Osteoblast (primary cell): ENCODE measurements around the gene ZRANB1. TPM values are rescaled to one million over a fixed set of nuclear protein-coding genes. Genes with fewer than 3 reads are reported as not detected.

Experiments used
- DNase-seq: peaks from one replicate; pipeline ENCODE4 v3.0.0; 2011; ENCODE audit warnings: low spot score, mixed read lengths; ENCODE audit not compliant: insufficient read length; ENCODE audit errors: missing footprints
- H2AFZ ChIP-seq: 2 replicates; pipeline ENCODE4 v1.6.0; 2011; ENCODE audit warnings: mild to moderate bottlenecking, low read length
- H3K27ac ChIP-seq: 2 replicates; pipeline ENCODE4 v1.5.1; 2011; ENCODE audit warnings: mild to moderate bottlenecking, low read depth, low read length, moderate library complexity
- H3K27me3 ChIP-seq: 2 replicates; pipeline ENCODE4 v1.6.0; 2012; ENCODE audit warnings: mild to moderate bottlenecking, control low read depth, inconsistent platforms, low read length, moderate library complexity; ENCODE audit not compliant: insufficient read depth
- H3K36me3 ChIP-seq: 2 replicates; pipeline ENCODE4 v1.5.1; 2011; ENCODE audit warnings: mild to moderate bottlenecking, low read length, control low read depth, moderate library complexity; ENCODE audit not compliant: insufficient read depth
- H3K4me1 ChIP-seq: 2 replicates; pipeline ENCODE4 v1.5.1; 2011; ENCODE audit warnings: mild to moderate bottlenecking, low read length, control low read depth, moderate library complexity; ENCODE audit not compliant: insufficient read depth
- H3K4me2 ChIP-seq: 2 replicates; pipeline ENCODE4 v1.6.0; 2011; ENCODE audit warnings: mild to moderate bottlenecking, low read length; ENCODE audit not compliant: insufficient read depth
- H3K4me3 ChIP-seq: fragments of 200-600 bp; sonication (generic); 3 replicates; pipeline ENCODE4 v1.5.1; 2012; ENCODE audit warnings: mild to moderate bottlenecking, low read length, inconsistent platforms; ENCODE audit not compliant: insufficient read depth
- H3K79me2 ChIP-seq: 2 replicates; pipeline ENCODE4 v1.6.0; 2012; ENCODE audit warnings: mild to moderate bottlenecking, low read length, control low read depth, inconsistent platforms; ENCODE audit not compliant: insufficient read depth
- H3K9me3 ChIP-seq: 2 replicates; pipeline ENCODE4 v1.5.1; 2011; ENCODE audit warnings: low read depth, low read length, control low read depth
- H4K20me1 ChIP-seq: 2 replicates; pipeline ENCODE4 v1.6.0; 2012; ENCODE audit warnings: mild to moderate bottlenecking, low read length, control low read depth; ENCODE audit not compliant: insufficient read depth
- small RNA-seq: library from RNA; depleted of rRNA; stranded (forward); fragments of <200 nt; gene quantifications from one replicate; pipeline ENCODE3, GENCODE V24; 2012
- total RNA-seq: library from RNA; depleted of rRNA; stranded (reverse); fragments of >200 nt; gene quantifications from 2 replicates; pipeline ENCODE4 v1.2.3, GENCODE V29; 2012
- TF ChIP-seq, protein P1 (sequence below): IDR thresholded peaks from 2 replicates; pipeline ENCODE4 v1.5.1; 2011; ENCODE audit warnings: mild to moderate bottlenecking, low read depth, low read length, moderate library complexity; ENCODE audit errors: extremely low read depth

The ZRANB1 gene
- total RNA-seq, 1 donor, result 34.7 TPM

DNA sequence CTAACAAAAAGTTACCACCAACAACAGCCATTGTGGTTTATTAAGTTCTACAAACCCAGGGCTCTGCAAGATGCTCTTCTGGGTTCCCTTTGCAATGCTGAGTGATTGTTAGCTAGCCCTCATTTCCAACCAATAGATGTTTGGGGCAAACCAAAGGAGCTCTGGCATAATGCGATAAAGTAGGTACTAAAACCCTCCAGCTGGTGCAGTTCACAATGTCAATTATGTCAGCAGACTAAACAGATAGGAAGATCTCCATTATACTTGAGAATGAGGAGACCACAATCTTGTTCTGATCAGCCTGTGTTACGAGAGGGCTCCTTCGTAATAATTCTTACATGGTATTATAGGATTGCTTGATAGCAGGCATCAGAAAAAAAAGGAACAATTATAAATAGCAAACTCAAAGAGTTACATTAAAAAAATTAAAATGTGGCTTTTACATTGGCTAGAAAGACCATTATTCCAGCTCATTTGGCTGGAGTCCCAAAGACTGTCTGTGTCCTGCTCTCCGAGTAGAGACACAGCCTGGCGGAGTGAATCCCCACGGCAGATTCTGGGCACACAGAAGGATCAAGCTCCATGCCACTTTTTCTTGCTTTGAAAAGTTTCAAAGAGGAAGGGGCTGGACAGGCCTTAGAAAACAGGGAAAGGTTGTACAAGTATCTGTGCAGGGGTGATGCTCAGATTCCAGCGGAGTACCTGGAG is 93.8 kb downstream of the ZRANB1 start:
- DNase-seq, result no peak
- H3K9me3 ChIP-seq, result no peaks in the 10 kb centered on the region

GRCh38 chr10:125037145-125037877 is 95.4 kb downstream of the ZRANB1 start:
- Histone ChIP-seq H4K20me1 (peaks cover 9% of the 10 kb centered on the region), H3K79me2 (peaks cover 91% of the 10 kb centered on the region), H3K4me3 (no peak overlapping the region), H3K36me3 (no peaks in the 10 kb centered on the region), H3K9me3 (no peaks in the 10 kb centered on the region), H3K4me1 (peaks cover 37% of the 10 kb centered on the region), H3K4me2 (peak overlapping the region; percentile 21), H2AFZ (no peak overlapping the region), H3K27ac (peak overlapping the region; percentile 99), H3K27me3 (no peaks in the 10 kb centered on the region)
- TF ChIP-seq, protein P1, sequence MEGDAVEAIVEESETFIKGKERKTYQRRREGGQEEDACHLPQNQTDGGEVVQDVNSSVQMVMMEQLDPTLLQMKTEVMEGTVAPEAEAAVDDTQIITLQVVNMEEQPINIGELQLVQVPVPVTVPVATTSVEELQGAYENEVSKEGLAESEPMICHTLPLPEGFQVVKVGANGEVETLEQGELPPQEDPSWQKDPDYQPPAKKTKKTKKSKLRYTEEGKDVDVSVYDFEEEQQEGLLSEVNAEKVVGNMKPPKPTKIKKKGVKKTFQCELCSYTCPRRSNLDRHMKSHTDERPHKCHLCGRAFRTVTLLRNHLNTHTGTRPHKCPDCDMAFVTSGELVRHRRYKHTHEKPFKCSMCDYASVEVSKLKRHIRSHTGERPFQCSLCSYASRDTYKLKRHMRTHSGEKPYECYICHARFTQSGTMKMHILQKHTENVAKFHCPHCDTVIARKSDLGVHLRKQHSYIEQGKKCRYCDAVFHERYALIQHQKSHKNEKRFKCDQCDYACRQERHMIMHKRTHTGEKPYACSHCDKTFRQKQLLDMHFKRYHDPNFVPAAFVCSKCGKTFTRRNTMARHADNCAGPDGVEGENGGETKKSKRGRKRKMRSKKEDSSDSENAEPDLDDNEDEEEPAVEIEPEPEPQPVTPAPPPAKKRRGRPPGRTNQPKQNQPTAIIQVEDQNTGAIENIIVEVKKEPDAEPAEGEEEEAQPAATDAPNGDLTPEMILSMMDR, result no peak
- DNase-seq, result peak; percentile 96

More for the DNA sequence above, 93.8 kb downstream of the ZRANB1 start:
- no peaks in the 10 kb centered on the region for H3K36me3 ChIP-seq
- peaks cover 92% of the 10 kb centered on the region for H3K79me2 ChIP-seq
- peaks cover 14% of the 10 kb centered on the region for H4K20me1 ChIP-seq
- H3K27ac ChIP-seq, result peak overlapping the region; percentile 99
- H2AFZ ChIP-seq, result no peak overlapping the region
- H3K4me1 ChIP-seq, result peaks cover 37% of the 10 kb centered on the region
- peak overlapping the region; percentile 60 for H3K4me3 ChIP-seq
- H3K27me3 ChIP-seq, result no peaks in the 10 kb centered on the region
- TF ChIP-seq, protein P1, result no peak
- peak overlapping the region; percentile 88 for H3K4me2 ChIP-seq

Small RNA genes within 50 kb of the gene (small RNA-seq; reads per million reads assigned to genes)
- not detected for gene MIR4296

Other genes starting within 250 kb of the ZRANB1 start
- 12.1 and 12.7 TPM in 2 replicates for gene FAM53B, start 197.7 kb upstream of the ZRANB1 start, total RNA-seq
- gene EEF1AKMT2, start 150.2 kb upstream of the ZRANB1 start, total RNA-seq, result 20.3 and 20.6 TPM in 2 replicates
- 13.0 and 13.8 TPM in 2 replicates for gene ABRAXAS2, start 140.3 kb upstream of the ZRANB1 start, total RNA-seq
- 65.1 and 65.9 TPM in 2 replicates for gene CTBP2, start 218.4 kb downstream of the ZRANB1 start, total RNA-seq